ENCODE data around the gene APOD. TPM values are rescaled to one million over a fixed set of nuclear protein-coding genes. Genes with fewer than 3 reads are reported as not detected.

APOD gene
- 2.2 and 7.8 TPM in 2 replicates for total RNA-seq

DNA sequence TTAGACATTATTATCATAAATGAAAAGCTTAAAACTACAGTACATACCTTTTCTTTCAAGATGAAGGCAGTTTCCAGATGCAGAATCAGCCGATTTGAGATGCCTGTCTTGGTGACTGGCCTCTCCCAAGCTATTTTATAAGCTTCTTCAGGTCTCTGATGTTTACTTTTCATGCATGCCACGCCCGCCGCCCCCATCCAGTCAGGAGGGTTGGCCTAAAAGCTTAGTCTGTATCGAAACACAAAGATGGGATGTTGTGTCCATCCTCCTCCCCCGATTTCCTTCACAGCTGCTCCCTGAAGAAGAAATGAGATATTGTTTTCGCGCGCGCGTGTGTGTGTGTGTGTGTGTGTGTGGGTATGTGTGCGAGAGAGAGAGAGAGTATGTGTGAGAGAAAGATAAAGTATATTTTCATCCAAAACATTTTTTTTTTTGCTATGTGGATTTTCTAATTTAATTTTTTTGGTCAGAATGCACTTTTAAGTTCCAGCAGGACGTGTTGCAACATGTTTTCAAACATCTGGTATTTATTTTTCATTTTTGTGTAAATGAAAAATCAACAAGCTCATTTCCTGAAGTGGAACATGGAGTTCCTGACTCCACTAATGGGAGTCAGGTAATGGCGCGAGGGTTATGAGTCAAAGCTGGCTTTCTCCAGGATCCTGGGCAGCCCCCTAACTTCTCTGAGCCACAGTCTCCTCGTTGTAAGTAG, at the start of gene APOD:
Gene APOD, minus strand, starts transcription at position 110 of the 712 bp plus-strand sequence. CDS start 4,479 bp downstream, outside the sequence.

DNA sequence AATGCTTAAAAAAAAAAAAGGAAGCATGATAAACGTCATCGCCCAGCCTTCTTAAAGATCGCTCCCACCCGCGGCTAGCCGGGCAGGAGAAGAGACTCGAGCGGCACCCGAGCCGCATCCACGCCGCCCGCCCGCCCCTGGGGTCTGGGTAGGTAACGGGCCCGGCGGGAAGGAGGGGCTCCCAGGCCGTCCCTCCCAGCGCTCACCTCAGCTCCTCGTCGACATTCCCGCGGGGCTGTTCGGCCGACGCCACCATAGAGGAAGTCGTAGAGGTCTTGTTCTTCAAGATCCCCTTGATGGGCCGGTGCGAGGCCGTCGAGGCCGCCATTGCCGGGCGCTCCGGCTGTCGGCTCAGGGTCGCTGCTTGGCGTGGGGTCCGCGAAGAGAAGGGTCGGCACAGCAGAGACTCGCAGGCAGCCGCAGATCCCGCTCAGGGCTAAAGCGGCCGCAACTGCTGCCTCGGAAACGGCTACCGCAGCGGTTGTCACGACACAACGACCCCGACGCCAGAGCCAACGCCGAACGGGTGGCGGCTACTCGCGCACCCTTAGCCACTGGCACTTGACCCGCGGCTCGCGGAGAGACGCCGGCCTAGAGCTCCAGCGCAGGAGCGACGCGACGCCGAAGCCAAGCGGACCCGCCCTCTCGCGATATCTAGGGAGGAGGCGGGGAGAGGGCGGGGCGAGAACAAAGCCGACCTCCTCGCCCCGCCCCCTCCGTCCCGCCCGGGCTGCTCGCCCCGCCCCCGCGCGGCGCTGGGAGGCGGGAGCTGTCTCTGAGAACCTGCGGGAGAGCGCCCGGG, 40.8 kb downstream of the APOD start, which contains the start of gene PPP1R2:
Gene PPP1R2, minus strand, starts transcription at position 628 of the 802 bp plus-strand sequence. Its CDS starts 300 bp downstream, at position 328.

Other genes with a start within 250 kb of the APOD start
- gene ACAP2, start 140.9 kb downstream of the APOD start, total RNA-seq, result 45.4 and 57.6 TPM in 2 replicates
- 96.9 and 104 TPM in 2 replicates for gene PPP1R2, start 40.6 kb downstream of the APOD start, total RNA-seq
- 0.09 TPM in 1 of 2 replicates, not detected in the other for gene MUC20, start 137.0 kb upstream of the APOD start, total RNA-seq
- under 0.01 and 0.09 TPM in 2 replicates for gene MUC4, start 228.0 kb upstream of the APOD start, total RNA-seq